HepG2 (cell line): Measurements from ENCODE around the gene DLG4. TPM values are rescaled to one million over a fixed set of nuclear protein-coding genes. Genes with fewer than 3 reads are reported as not detected.
A peak's percentile ranks its signal among the peaks of the same experiment; 100 is the strongest.

Experiments
- BRF2 ChIP-seq: sonication (generic); formaldehyde crosslinking; IDR thresholded peaks from 2 replicates; pipeline ENCODE4 v1.8.1; 2022; ENCODE audit warnings: mild to moderate bottlenecking, missing genetic modification reagents
- CENPBD1 ChIP-seq: sonication (generic); formaldehyde crosslinking; IDR thresholded peaks from 2 replicates; pipeline ENCODE4 v1.8.0; 2022; ENCODE audit warnings: missing genetic modification reagents, low read depth, mild to moderate bottlenecking, borderline replicate concordance
- HMGXB3 ChIP-seq: sonication (generic); formaldehyde crosslinking; IDR thresholded peaks from 2 replicates; pipeline ENCODE4 v1.4.0; 2020; ENCODE audit warnings: missing genetic modification reagents, borderline replicate concordance
- MAX ChIP-seq: IDR thresholded peaks from 2 replicates; pipeline ENCODE4 v1.6.1; 2012; ENCODE audit warnings: inconsistent platforms
- ONECUT2 ChIP-seq: sonication (generic); formaldehyde crosslinking; IDR thresholded peaks from 2 replicates; pipeline ENCODE4 v1.4.0; 2020; ENCODE audit warnings: missing genetic modification reagents
- POLR2G ChIP-seq: fragments of 200-400 bp; formaldehyde crosslinking; IDR thresholded peaks from 2 replicates; pipeline ENCODE4 v1.6.1; 2018; ENCODE audit warnings: mild to moderate bottlenecking, low read depth, low read length, moderate library complexity
- ZFP90 ChIP-seq: sonication (generic); formaldehyde crosslinking; IDR thresholded peaks from 2 replicates; pipeline ENCODE4 v1.8.0; 2022; ENCODE audit warnings: missing genetic modification reagents, mild to moderate bottlenecking, inconsistent platforms, borderline replicate concordance
- ZNF230 ChIP-seq: sonication (generic); formaldehyde crosslinking; IDR thresholded peaks from 2 replicates; pipeline ENCODE4 v1.4.0; 2020; ENCODE audit warnings: mild to moderate bottlenecking, missing genetic modification reagents
- ZNF354B ChIP-seq: sonication (generic); formaldehyde crosslinking; IDR thresholded peaks from 2 replicates; pipeline ENCODE4 v1.8.0; 2022; ENCODE audit warnings: mild to moderate bottlenecking, missing genetic modification reagents
- ZNF382 ChIP-seq: sonication (generic); formaldehyde crosslinking; IDR thresholded peaks from 2 replicates; pipeline ENCODE4 v1.5.0; 2020; ENCODE audit warnings: missing genetic modification reagents, mild to moderate bottlenecking, borderline replicate concordance
- ZNF510 ChIP-seq: sonication (generic); formaldehyde crosslinking; IDR thresholded peaks from 2 replicates; pipeline ENCODE4 v1.4.0; 2020; ENCODE audit warnings: low read depth, mild to moderate bottlenecking, missing genetic modification reagents
- ZNF761 ChIP-seq: sonication (generic); formaldehyde crosslinking; conservative IDR thresholded peaks from 2 replicates; pipeline ENCODE4 v1.4.0; 2020; ENCODE audit warnings: mild to moderate bottlenecking, missing genetic modification reagents
- ZNF775 ChIP-seq: sonication (generic); formaldehyde crosslinking; IDR thresholded peaks from 2 replicates; pipeline ENCODE4 v1.4.0; 2020; ENCODE audit warnings: missing genetic modification reagents, mild to moderate bottlenecking, moderate library complexity, borderline replicate concordance
- ZNF841 ChIP-seq: sonication (generic); formaldehyde crosslinking; IDR thresholded peaks from 2 replicates; pipeline ENCODE4 v1.8.1; 2023; ENCODE audit warnings: missing genetic modification reagents, borderline replicate concordance
- polyA plus RNA-seq, 8 experiments: library from polyadenylated mRNA; depleted of rRNA in 3 of 8; stranded (reverse) in 7 of 8; unstranded in 1 of 8; fragments of >200 nt; fragmentation: Illumina TruSeq in 4 of 8; extraction: Trizol in 4 of 8; gene quantifications; 2 replicates each; pipeline versions ENCODE4 v1.2.1 to v1.2.3, GENCODE V29; 2011 to 2016; ENCODE audit warnings: low read depth in 4 of 8, missing spikeins in 1 of 8, mixed read lengths in 1 of 8; ENCODE audit not compliant: insufficient read depth in 1 of 8
- total RNA-seq, 5 experiments: library from RNA; depleted of rRNA; stranded (reverse); fragments of >200 nt; fragmentation: Illumina TruSeq; extraction: Trizol; gene quantifications; 2 replicates each; pipeline ENCODE4 v1.2.3, GENCODE V29; 2016; ENCODE audit warnings: low read depth in 1 of 5
- TF ChIP-seq, protein P1 (sequence below): IDR thresholded peaks from 2 replicates; pipeline ENCODE4 v1.6.1; 2018; ENCODE audit warnings: missing genetic modification reagents, mild to moderate bottlenecking, missing compliant biosample characterization
- TF ChIP-seq, protein P2 (sequence below): sonication (generic); formaldehyde crosslinking; IDR thresholded peaks from 2 replicates; pipeline ENCODE4 v1.4.0; 2020; ENCODE audit warnings: missing genetic modification reagents, low read depth, mild to moderate bottlenecking, borderline replicate concordance
- TF ChIP-seq, protein P3 (sequence below): sonication (generic); formaldehyde crosslinking; IDR thresholded peaks from 2 replicates; pipeline ENCODE4 v1.5.1; 2020; ENCODE audit warnings: missing genetic modification reagents, mild to moderate bottlenecking, borderline replicate concordance

Gene DLG4
- total and polyA plus RNA-seq, 2 of the 13 experiments (the other 11 are each of a cell fraction or from before 2014, with no cell fraction given) = 0.71 to 4.3 TPM

- TF ChIP-seq, protein P1, sequence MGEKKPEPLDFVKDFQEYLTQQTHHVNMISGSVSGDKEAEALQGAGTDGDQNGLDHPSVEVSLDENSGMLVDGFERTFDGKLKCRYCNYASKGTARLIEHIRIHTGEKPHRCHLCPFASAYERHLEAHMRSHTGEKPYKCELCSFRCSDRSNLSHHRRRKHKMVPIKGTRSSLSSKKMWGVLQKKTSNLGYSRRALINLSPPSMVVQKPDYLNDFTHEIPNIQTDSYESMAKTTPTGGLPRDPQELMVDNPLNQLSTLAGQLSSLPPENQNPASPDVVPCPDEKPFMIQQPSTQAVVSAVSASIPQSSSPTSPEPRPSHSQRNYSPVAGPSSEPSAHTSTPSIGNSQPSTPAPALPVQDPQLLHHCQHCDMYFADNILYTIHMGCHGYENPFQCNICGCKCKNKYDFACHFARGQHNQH (CRISPR knock-in tag) = peak; percentile 73
- TF ChIP-seq ZNF382 (CRISPR knock-in tag) = no peak
- TF ChIP-seq ZNF230 (CRISPR knock-in tag) = no peak
- TF ChIP-seq ZNF354B (CRISPR knock-in tag) = no peak
- TF ChIP-seq HMGXB3 (CRISPR knock-in tag) = peak; percentile 67; the same call in 1 of the 2 replicates
- no peak for TF ChIP-seq ZNF775 (CRISPR knock-in tag)
- no peak; the same call in 1 of the 2 replicates for TF ChIP-seq CENPBD1 (CRISPR knock-in tag)
- no peak for TF ChIP-seq ONECUT2
- TF ChIP-seq MAX = peak; percentile 96
- TF ChIP-seq, protein P2, sequence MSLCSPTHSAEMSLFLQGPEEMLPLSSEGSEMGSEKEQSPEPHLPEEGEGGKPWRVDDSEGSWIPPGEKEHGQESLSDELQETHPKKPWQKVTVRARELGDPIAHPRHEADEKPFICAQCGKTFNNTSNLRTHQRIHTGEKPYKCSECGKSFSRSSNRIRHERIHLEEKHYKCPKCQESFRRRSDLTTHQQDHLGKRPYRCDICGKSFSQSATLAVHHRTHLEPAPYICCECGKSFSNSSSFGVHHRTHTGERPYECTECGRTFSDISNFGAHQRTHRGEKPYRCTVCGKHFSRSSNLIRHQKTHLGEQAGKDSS = peak; percentile 75; the same call in 1 of the 2 replicates
- TF ChIP-seq BRF2 (CRISPR knock-in tag) = peak; percentile 62; the same call in 1 of the 2 replicates
- no peak for TF ChIP-seq ZNF841
- peak; percentile 52; the same call in 1 of the 2 replicates for TF ChIP-seq ZNF510 (CRISPR knock-in tag)
- peak; percentile 97 for TF ChIP-seq POLR2G
- TF ChIP-seq, protein P3, sequence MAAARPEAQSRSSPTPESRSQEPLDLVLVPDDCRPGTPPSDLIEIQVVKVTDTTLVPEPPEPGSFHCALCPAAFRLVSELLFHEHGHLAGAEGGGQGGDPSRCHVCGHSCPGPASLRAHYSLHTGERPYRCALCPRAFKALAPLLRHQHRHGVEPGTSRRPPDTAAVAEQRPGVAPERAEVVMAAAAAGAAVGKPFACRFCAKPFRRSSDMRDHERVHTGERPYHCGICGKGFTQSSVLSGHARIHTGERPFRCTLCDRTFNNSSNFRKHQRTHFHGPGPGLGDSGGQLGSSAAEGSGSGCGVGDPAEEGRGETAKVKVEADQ (CRISPR knock-in tag) = peak; percentile 67; the same call in 1 of the 2 replicates
- TF ChIP-seq ZFP90 (CRISPR knock-in tag) = 0 out of 2 replicates have a peak, but pooled peaks have one; percentile 57
- no peak; the same call in 1 of the 2 replicates for TF ChIP-seq ZNF761 (CRISPR knock-in tag)
These were observed 14.7 kb upstream of the DLG4 start, which contains the start of gene DVL2 (continued) for GRCh38 chr17:7234083-7234951.
